Ovary (tissue), 9 donors: ENCODE results near the gene CHD6. TPM values are rescaled to one million over a fixed set of nuclear protein-coding genes. Genes with fewer than 3 reads are reported as not detected.

Experiments used
- DNase-seq, 5 donors: peaks; one replicate each; pipeline ENCODE4 v3.0.0-alpha.2; 2019 to 2020
- H3K27ac ChIP-seq, 2 donors: fragments of 200-600 bp; one replicate each; pipeline versions ENCODE4 v1.5.1 to v1.8.0; 2019 to 2022
- H3K27me3 ChIP-seq: fragments of 200-600 bp; one replicate; pipeline ENCODE4 v1.8.0; 2022
- H3K36me3 ChIP-seq: fragments of 200-600 bp; sonication (generic); one replicate; pipeline ENCODE4 v1.5.1; 2019
- H3K4me1 ChIP-seq: one replicate; pipeline ENCODE4 v1.8.1; 2013; ENCODE audit warnings: mild to moderate bottlenecking, moderate library complexity; ENCODE audit not compliant: insufficient read depth
- H3K4me3 ChIP-seq: fragments of 200-600 bp; sonication (generic); one replicate; pipeline ENCODE4 v1.5.1; 2017
- H3K9me3 ChIP-seq, 2 donors: fragments of 200-600 bp in 1 of 2; sonication (generic) in 1 of 2; one replicate each; pipeline versions ENCODE4 v1.5.1 to v1.8.1; 2013 to 2019; ENCODE audit warnings: mild to moderate bottlenecking in 1 of 2, moderate library complexity in 1 of 2
- EP300 ChIP-seq: sonication (generic); formaldehyde crosslinking; IDR thresholded peaks from one replicate; pipeline ENCODE4 v1.6.1; 2017; ENCODE audit warnings: antibody characterized with exemption
- POLR2A ChIP-seq: fragments of 450-650 bp; IDR thresholded peaks from one replicate; pipeline ENCODE4 v1.6.1; 2017; ENCODE audit warnings: antibody characterized with exemption, mild to moderate bottlenecking, moderate library complexity
- WGBS, 3 donors: extraction: QIAGEN DNeasy Blood & Tissue Kit in 1 of 3; methylation state at CpG; one replicate each; pipeline versions ENCODE4 v1.1.5 to v1.1.7; 2013 to 2017; 5-methylcytosine and 5-hydroxymethylcytosine counted together
- intact Hi-C, 4 donors: fragments of 100-400 bp; cut with DNase I; formaldehyde crosslinking; loops; one replicate each; pipeline versions ENCODE4 v1.11.0 to v1.15.1; 2022 to 2023
- polyA plus RNA-seq, 2 donors: library from polyadenylated mRNA; stranded (reverse); fragments of 200-250 nt in 1 of 2; fragments of 350-450 nt in 1 of 2; fragmentation: Illumina TruSeq in 1 of 2; extraction: RNeasy Lipid Tissue Mini Kit (QIAGEN cat#74804) in 1 of 2; gene quantifications; one replicate each; pipeline ENCODE4 v1.2.3, GENCODE V29; 2013 to 2014
- total RNA-seq, 7 donors: library from RNA; depleted of rRNA in 2 of 7; stranded (reverse); fragments of >200 nt in 2 of 7; fragmentation: NEBNext Ultra II Directional in 3 of 7; extraction: Animal tissue kit (Norgen Biotek cat#: 25700) in 3 of 7; gene quantifications; one replicate each; pipeline versions ENCODE4 v1.1.0 to v1.2.4, GENCODE V29; 2016 to 2023
- TF ChIP-seq, protein P1 (sequence below), 3 donors: fragments of 450-650 bp in 2 of 3; fragments of 200-600 bp in 1 of 3; IDR thresholded peaks; one replicate each; pipeline versions ENCODE4 v1.5.1 to v1.8.0; 2016 to 2022; ENCODE audit warnings: antibody characterized with exemption in 3 of 3, mild to moderate bottlenecking in 1 of 3
- donor health status: DM: no; HTN: no; CAD: no; lungs with moderate emphysema.
- donor health status: DM: no; HTN: no; CAD: no.
- donor health status: Bipolar disorder and iron deficiency.
- donor health status: DM: yes; HTN: yes; CAD: no.
- donor health status: DM: no; HTN: no; CAD: no.
- donor health status: DM: yes; HTN: yes; CAD: no.

The CHD6 gene
- total and polyA plus RNA-seq, 9 donors, result 12.1 to 82.4 (median 52.7) TPM

DNA sequence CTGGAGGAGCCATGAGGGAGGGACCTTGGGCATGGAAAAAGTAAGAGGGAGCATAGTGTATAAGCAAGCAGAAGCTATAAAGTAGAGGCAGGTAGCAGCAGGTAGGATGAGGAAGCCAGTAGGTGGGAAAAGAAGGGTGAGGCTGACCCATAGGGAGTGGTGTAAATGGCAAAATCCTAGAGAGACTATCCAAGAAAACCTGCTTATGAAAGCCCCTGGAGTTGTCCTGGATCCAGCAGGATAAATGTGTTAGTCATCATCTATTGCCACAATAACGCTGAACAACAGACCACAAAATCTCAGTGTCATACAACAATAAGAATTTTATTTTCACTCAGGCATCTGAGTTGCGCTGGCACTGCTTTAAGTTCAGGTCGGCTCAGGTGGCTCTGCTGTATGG is 30.2 kb downstream of the CHD6 start:
- TF ChIP-seq POLR2A, result no peak
- TF ChIP-seq, protein P1, sequence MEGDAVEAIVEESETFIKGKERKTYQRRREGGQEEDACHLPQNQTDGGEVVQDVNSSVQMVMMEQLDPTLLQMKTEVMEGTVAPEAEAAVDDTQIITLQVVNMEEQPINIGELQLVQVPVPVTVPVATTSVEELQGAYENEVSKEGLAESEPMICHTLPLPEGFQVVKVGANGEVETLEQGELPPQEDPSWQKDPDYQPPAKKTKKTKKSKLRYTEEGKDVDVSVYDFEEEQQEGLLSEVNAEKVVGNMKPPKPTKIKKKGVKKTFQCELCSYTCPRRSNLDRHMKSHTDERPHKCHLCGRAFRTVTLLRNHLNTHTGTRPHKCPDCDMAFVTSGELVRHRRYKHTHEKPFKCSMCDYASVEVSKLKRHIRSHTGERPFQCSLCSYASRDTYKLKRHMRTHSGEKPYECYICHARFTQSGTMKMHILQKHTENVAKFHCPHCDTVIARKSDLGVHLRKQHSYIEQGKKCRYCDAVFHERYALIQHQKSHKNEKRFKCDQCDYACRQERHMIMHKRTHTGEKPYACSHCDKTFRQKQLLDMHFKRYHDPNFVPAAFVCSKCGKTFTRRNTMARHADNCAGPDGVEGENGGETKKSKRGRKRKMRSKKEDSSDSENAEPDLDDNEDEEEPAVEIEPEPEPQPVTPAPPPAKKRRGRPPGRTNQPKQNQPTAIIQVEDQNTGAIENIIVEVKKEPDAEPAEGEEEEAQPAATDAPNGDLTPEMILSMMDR (IDR thresholded peaks at IDR 0.05), result no peak
- TF ChIP-seq EP300, result no peak
- Histone ChIP-seq H3K36me3 (no peaks in the 10 kb centered on the region), H3K27ac (no peak overlapping the region), H3K4me3 (no peak overlapping the region), H3K4me1 (peaks cover 3% of the 10 kb centered on the region), H3K27me3 (no peaks in the 10 kb centered on the region), H3K9me3 (no peaks in the 10 kb centered on the region)
- 80 to 88% (median 85%) methylated on average over 3 of the region's 3 CpGs for WGBS, 3 donors
- intact Hi-C loops, result no loop called here
- no peak for DNase-seq

DNA sequence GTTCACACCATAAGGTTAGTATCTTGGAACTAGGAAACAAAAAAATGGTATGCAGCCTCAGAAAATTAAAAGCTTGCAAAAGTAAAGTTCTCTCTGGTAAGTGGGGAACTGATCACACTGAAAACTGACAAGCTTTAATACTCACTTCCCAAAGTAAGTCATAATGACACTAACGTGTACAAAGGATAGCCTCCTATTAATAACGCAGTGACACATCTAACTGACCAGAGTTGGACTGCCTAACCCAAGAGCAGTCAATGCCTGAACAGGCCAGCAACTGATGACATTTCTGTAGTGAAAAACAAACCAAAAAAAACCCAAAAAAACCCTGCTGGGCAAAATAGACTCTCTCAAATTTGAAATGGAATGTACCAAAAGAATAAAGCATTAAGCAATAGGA is 30.7 kb downstream of the CHD6 start:
- H3K4me3 ChIP-seq, result no peak overlapping the region
- TF ChIP-seq POLR2A, result no peak
- no peak for TF ChIP-seq EP300
- TF ChIP-seq, protein P1 (IDR thresholded peaks at IDR 0.05), result no peak
- no peak for DNase-seq
- 87 to 98% (median 96%) methylated on average over 2 of the region's 2 CpGs for WGBS, 3 donors
- no peak overlapping the region for H3K27ac ChIP-seq
- H3K4me1 ChIP-seq, result peaks cover 2% of the 10 kb centered on the region
- no peaks in the 10 kb centered on the region for H3K9me3 ChIP-seq
- intact Hi-C loops, result no loop called here
- no peaks in the 10 kb centered on the region for H3K36me3 ChIP-seq
- H3K27me3 ChIP-seq, result no peaks in the 10 kb centered on the region

DNA sequence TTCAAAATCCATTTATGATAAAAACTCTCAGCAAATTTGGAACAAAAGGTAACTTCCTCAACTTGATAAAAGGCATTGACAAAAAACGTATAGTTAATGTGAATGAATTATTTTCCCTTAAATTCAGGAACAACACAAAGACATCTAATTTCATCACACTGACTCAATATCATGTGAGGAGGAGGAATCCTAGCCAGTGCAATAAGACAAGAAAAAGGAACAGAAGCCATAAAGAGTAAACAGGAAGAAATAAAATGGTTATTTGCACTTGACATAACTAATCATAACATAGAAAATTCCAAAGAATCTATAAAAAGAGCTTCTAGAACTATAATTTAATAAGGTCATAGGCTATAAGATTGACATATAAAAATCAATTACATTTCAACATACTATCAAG is 31.4 kb downstream of the CHD6 start:
- no peak for DNase-seq
- Histone ChIP-seq H3K4me3 (no peak overlapping the region), H3K36me3 (no peaks in the 10 kb centered on the region), H3K9me3 (no peaks in the 10 kb centered on the region), H3K4me1 (peaks cover under 1% of the 10 kb centered on the region), H3K27ac (no peak overlapping the region), H3K27me3 (no peaks in the 10 kb centered on the region)
- TF ChIP-seq, protein P1 (IDR thresholded peaks at IDR 0.05), result no peak
- TF ChIP-seq POLR2A (no peak), EP300 (no peak)
- intact Hi-C loops, result no loop called here
- 67 to 82% (median 75%) methylated on average over 1 of the region's 1 CpG for WGBS, 3 donors

DNA sequence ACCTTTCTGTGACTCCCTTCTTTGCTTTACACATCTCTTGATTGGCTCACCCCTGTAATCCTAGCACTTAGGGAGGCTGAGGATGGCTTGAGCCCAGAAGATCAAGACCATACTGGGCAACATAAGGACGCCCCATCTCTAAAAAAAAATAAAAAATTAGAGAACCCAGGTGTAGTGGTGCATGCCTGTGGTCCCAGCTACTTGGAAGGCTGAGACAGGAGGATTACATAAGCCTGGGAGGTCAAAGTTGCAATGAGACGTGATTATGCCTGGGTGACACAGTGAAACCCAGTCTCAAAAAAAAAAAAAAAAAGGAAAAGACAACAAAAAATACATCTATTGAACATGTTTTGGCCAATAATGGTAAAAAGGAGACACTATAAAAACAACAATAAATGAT is 37.8 kb downstream of the CHD6 start:
- DNase-seq, result no peak
- Histone ChIP-seq H3K27me3 (no peaks in the 10 kb centered on the region), H3K36me3 (no peaks in the 10 kb centered on the region), H3K27ac (no peak overlapping the region), H3K4me3 (no peak overlapping the region), H3K9me3 (no peaks in the 10 kb centered on the region), H3K4me1 (peaks cover 8% of the 10 kb centered on the region)
- 77 to 86% (median 78%) methylated on average over 2 of the region's 2 CpGs for WGBS, 3 donors
- intact Hi-C loops, result no loop called here
- TF ChIP-seq, protein P1 (IDR thresholded peaks at IDR 0.05), result no peak
- no peak for TF ChIP-seq POLR2A
- TF ChIP-seq EP300, result no peak
